HG03064 (cell line): ENCODE measurements around the gene LITAF.

ENCODE experiments used
- ATAC-seq: cut with Tn5 transposase; IDR thresholded peaks from one replicate; pipeline ENCODE4 v1.9.1; 2021; ENCODE audit warnings: low read depth; ENCODE audit not compliant: unreplicated experiment

LITAF gene

GRCh38 chr16:11556945-11557720, 29.6 kb downstream of the LITAF start:
- no peak for ATAC-seq

- no peak for ATAC-seq
Observed at GRCh38 chr16:11556214-11556819, 30.4 kb downstream of the LITAF start.

- ATAC-seq, result no peak
Observed at GRCh38 chr16:11554053-11554452, 32.7 kb downstream of the LITAF start.

- ATAC-seq, result no peak
Observed at GRCh38 chr16:11553371-11553770, 33.3 kb downstream of the LITAF start.

GRCh38 chr16:11552440-11552839, 34.3 kb downstream of the LITAF start:
- no peak for ATAC-seq

- no peak for ATAC-seq
Observed at GRCh38 chr16:11551842-11552241, 34.9 kb downstream of the LITAF start.

- ATAC-seq, result no peak
Observed at GRCh38 chr16:11550791-11551498, 35.8 kb downstream of the LITAF start.

- no peak for ATAC-seq
Observed at GRCh38 chr16:11547118-11547916, 39.4 kb downstream of the LITAF start.

GRCh38 chr16:11546608-11547061, 40.1 kb downstream of the LITAF start:
- no peak for ATAC-seq

GRCh38 chr16:11543661-11544393, 42.9 kb downstream of the LITAF start:
- ATAC-seq, result no peak

- no peak for ATAC-seq
Observed at GRCh38 chr16:11542069-11542744, 44.5 kb downstream of the LITAF start.

GRCh38 chr16:11539641-11540050, 47.1 kb downstream of the LITAF start:
- no peak for ATAC-seq

- no peak for ATAC-seq
Observed at GRCh38 chr16:11538880-11539279, 47.8 kb downstream of the LITAF start.

GRCh38 chr16:11536104-11536866, 50.4 kb downstream of the LITAF start:
- ATAC-seq, result no peak

GRCh38 chr16:11535494-11535893, 51.2 kb downstream of the LITAF start:
- no peak for ATAC-seq

- ATAC-seq, result no peak
Observed at GRCh38 chr16:11534262-11534661, 52.5 kb downstream of the LITAF start.

- no peak for ATAC-seq
Observed at GRCh38 chr16:11533588-11533987, 53.1 kb downstream of the LITAF start.

- ATAC-seq, result no peak
Observed at GRCh38 chr16:11530171-11530940, 56.4 kb downstream of the LITAF start.
